ENCODE results near the gene SLC6A11. TPM values are rescaled to one million over a fixed set of nuclear protein-coding genes. Genes with fewer than 3 reads are reported as not detected.

SLC6A11 gene
- total RNA-seq, 4 donors from 2014 or later = 0.30 to 0.44 (median 0.42) TPM; not detected in 1

GRCh38 chr3:10942690-10943205, 126.7 kb downstream of the SLC6A11 start:
- DNase-seq (ENCODE audit: low spot score in 2 of 2) = no peak
- Histone ChIP-seq H3K27ac (no peak overlapping the region), H3K9me3 (peaks cover 0 to 7% (median 0%) of the 10 kb centered on the region in 4 donors), H3K4me1 (no peaks in the 10 kb centered on the region), H3K36me3 (no peaks in the 10 kb centered on the region), H3K27me3 (no peaks in the 10 kb centered on the region), H3K4me3 (no peak overlapping the region)
- TF ChIP-seq POLR2A (IDR thresholded peaks at IDR 0.05) = no peak
- 56 to 66% methylated on average over 4 of the region's 4 CpGs for WGBS, 2 donors

- TF ChIP-seq EP300 (IDR thresholded peaks at IDR 0.05) = no peak
- TF ChIP-seq POLR2A (IDR thresholded peaks at IDR 0.05) = no peak
- no peak for TF ChIP-seq CTCF (IDR thresholded peaks at IDR 0.05)
- DNase-seq (ENCODE audit: low spot score in 2 of 2) = no peak
Measured at GRCh38 chr3:10944866-10945265, 128.8 kb downstream of the SLC6A11 start.

DNA sequence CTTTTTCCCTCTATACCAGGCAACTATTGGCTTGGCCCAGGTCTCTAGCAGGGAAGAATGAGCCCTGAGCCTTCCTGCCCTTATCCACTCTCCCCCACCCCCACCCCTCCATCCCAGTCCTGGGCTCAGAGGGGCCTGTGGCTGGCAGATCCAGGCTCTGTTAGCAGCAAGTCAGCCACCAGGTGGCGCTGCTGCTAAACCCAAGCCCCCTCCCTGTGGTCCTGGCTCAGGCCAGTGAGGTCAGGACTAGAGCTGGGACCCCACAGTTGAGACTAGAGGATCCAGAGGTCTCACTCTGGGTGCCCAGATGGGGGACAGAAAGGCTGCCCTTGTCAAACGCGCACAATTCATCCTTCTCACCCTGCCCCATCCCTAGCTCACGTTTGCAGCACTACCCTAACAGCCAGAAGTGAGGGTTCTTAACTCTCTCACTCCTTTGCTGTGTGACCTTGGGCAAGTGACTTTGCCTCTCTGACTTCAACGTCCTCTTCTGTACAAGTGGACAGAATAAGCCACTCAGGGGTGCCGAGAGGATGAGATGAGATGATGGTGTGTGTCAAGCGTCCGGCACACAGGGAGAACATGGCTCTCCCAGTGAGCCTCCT, 129.8 kb downstream of the SLC6A11 start:
- Histone ChIP-seq H3K27ac (no peak overlapping the region), H3K4me1 (peaks cover 0 to 5% (median 0%) of the 10 kb centered on the region in 4 donors), H3K27me3 (no peaks in the 10 kb centered on the region), H3K9me3 (peaks cover 0 to 7% (median 0%) of the 10 kb centered on the region in 4 donors), H3K4me3 (no peak overlapping the region), H3K36me3 (no peaks in the 10 kb centered on the region)
- WGBS, 2 donors = 52 to 71% methylated on average over 7 to 8 of the region's 8 CpGs
- TF ChIP-seq CTCF (IDR thresholded peaks at IDR 0.05) (peak; percentile 69 to 91 (median 76)), POLR2A (IDR thresholded peaks at IDR 0.05) (no peak)
- peak in 1 of 2 donors; percentile 59 for DNase-seq (ENCODE audit: low spot score in 2 of 2)

More at GRCh38 chr3:10944866-10945265, 128.8 kb downstream of the SLC6A11 start:
- no peak overlapping the region for H3K27ac ChIP-seq
- peaks cover 0 to 7% (median 0%) of the 10 kb centered on the region in 4 donors for H3K9me3 ChIP-seq
- no peak overlapping the region for H3K4me3 ChIP-seq
- WGBS, 2 donors = 89 to 91% methylated on average over 8 of the region's 8 CpGs
- no peaks in the 10 kb centered on the region for H3K36me3 ChIP-seq
- no peaks in the 10 kb centered on the region for H3K27me3 ChIP-seq
- H3K4me1 ChIP-seq = peaks cover 0 to 5% (median 0%) of the 10 kb centered on the region in 4 donors

GRCh38 chr3:10946526-10946925, 130.5 kb downstream of the SLC6A11 start:
- H3K4me3 ChIP-seq = no peak overlapping the region
- H3K9me3 ChIP-seq = peaks cover 0 to 7% (median 0%) of the 10 kb centered on the region in 4 donors
- H3K27me3 ChIP-seq = no peaks in the 10 kb centered on the region
- H3K27ac ChIP-seq = no peak overlapping the region
- TF ChIP-seq CTCF (IDR thresholded peaks at IDR 0.05) (no peak), EP300 (IDR thresholded peaks at IDR 0.05) (no peak), POLR2A (IDR thresholded peaks at IDR 0.05) (no peak)
- DNase-seq (ENCODE audit: low spot score in 2 of 2) = no peak
- H3K4me1 ChIP-seq = peaks cover 0 to 10% (median 0%) of the 10 kb centered on the region in 4 donors
- no peaks in the 10 kb centered on the region for H3K36me3 ChIP-seq
- WGBS, 2 donors = 62 to 68% methylated on average over 8 of the region's 8 CpGs

- Histone ChIP-seq H3K4me3 (no peak overlapping the region), H3K4me1 (peaks cover 0 to 10% (median 0%) of the 10 kb centered on the region in 4 donors), H3K9me3 (no peaks in the 10 kb centered on the region), H3K36me3 (no peaks in the 10 kb centered on the region), H3K27me3 (no peaks in the 10 kb centered on the region), H3K27ac (no peak overlapping the region)
- 76 to 86% methylated on average over 6 of the region's 6 CpGs for WGBS, 2 donors
- no peak for DNase-seq (ENCODE audit: low spot score in 2 of 2)
- TF ChIP-seq CTCF (IDR thresholded peaks at IDR 0.05) (no peak), POLR2A (IDR thresholded peaks at IDR 0.05) (no peak), EP300 (IDR thresholded peaks at IDR 0.05) (no peak)
Measured at GRCh38 chr3:10948326-10948725, 132.3 kb downstream of the SLC6A11 start.

Measured in tibial nerve (tissue), 4 donors.